Panc1 (cell line): ENCODE data around the gene TMED8.

Experiments used
- CTCF ChIP-seq: fragments of 450-650 bp; IDR thresholded peaks from 2 replicates; pipeline ENCODE4 v1.5.1; 2017; ENCODE audit warnings: mild to moderate bottlenecking
- REST ChIP-seq, 2 experiments: IDR thresholded peaks; 2 replicates each; pipeline ENCODE4 v1.6.1; 2011 to 2012; ENCODE audit warnings: low read depth in 2 of 2, control low read depth in 1 of 2, low read length in 1 of 2, mild to moderate bottlenecking in 1 of 2, moderate library complexity in 1 of 2; ENCODE audit not compliant: insufficient read depth in 1 of 2

DNA sequence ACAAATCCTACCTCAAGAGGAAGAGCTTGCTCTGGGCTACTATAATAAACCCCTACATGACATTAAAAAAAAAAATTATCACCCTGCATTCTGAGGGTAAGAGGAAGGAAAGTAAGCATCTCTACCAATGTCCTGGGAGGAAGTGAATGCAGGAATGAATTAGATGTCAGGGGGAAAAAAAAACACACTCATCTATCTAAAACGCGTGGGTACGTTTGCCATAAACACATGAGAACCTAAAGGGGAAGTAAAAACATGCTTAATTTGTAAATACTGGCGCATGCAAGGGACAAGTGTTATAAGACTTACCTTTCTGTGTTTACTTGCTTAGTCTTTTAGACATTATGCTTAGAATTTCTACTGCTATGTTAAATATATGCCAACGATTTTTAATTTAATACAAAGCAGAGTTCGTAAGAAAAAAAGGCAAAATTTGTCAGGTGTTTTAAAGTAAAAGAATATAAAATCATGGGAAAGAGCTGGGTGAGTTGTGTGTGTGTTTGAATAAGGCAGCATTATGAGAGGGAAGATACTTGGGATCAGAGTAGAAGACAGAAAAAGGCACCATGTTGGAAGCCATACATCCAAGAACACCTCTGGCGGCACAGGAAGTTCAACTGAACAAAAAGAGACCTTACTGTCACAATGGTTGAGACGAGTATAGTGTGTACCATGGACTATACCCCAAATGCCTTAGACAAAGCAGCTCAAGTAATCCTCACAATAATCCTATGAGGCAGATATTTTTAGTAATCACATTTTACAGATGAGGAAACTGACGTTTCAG, 1.5 kb downstream of the TMED8 start:
- TF ChIP-seq CTCF (no peak), REST (IDR thresholded peaks at IDR 0.05; ENCODE audit: insufficient read depth in 1 of 2, low read depth in 2 of 2, low read length in 1 of 2) (no peak)
